OCI-LY1 (cell line): ENCODE measurements around the gene TBC1D22B.

ENCODE experiments used
- H2AFZ ChIP-seq: fragments of 200-600 bp; sonication (generic), shearing (Covaris generic); 2 replicates; pipeline ENCODE4 v1.6.0; 2014; ENCODE audit warnings: antibody characterized with exemption, mild to moderate bottlenecking, low read length
- H3F3A ChIP-seq: fragments of 200-600 bp; sonication (generic), shearing (Covaris generic); 2 replicates; pipeline ENCODE4 v1.6.0; 2014; ENCODE audit warnings: mild to moderate bottlenecking, antibody characterized with exemption, low read length, moderate library complexity; ENCODE audit not compliant: insufficient read depth
- H3K27ac ChIP-seq: fragments of 200-600 bp; sonication (generic); 2 replicates; pipeline ENCODE4 v1.5.1; 2014; ENCODE audit warnings: low read length, mixed run types, mild to moderate bottlenecking, low read depth; ENCODE audit not compliant: poor library complexity, severe bottlenecking
- H3K27me3 ChIP-seq: fragments of 200-600 bp; sonication (generic); 2 replicates; pipeline ENCODE4 v1.6.0; 2014; ENCODE audit warnings: antibody characterized with exemption, mild to moderate bottlenecking, low read length, moderate library complexity; ENCODE audit not compliant: insufficient read depth
- H3K36me3 ChIP-seq: fragments of 200-600 bp; sonication (generic); 2 replicates; pipeline ENCODE4 v1.6.1; 2014; ENCODE audit warnings: mild to moderate bottlenecking, antibody characterized with exemption, low read length, moderate library complexity, mixed read lengths; ENCODE audit not compliant: insufficient read depth
- H3K4me1 ChIP-seq: fragments of 200-600 bp; sonication (generic); 2 replicates; pipeline ENCODE4 v1.5.1; 2014; ENCODE audit warnings: mild to moderate bottlenecking, low read length, moderate library complexity; ENCODE audit not compliant: insufficient read depth, severe bottlenecking
- H3K4me2 ChIP-seq: fragments of 200-600 bp; sonication (generic), shearing (Covaris generic); 2 replicates; pipeline ENCODE4 v1.6.1; 2014; ENCODE audit warnings: low read length
- H3K4me3 ChIP-seq: fragments of 200-600 bp; sonication (generic); 2 replicates; pipeline ENCODE4 v1.5.1; 2014; ENCODE audit warnings: low read length, low read depth, mild to moderate bottlenecking, mixed read lengths; ENCODE audit not compliant: poor library complexity, severe bottlenecking
- H3K79me2 ChIP-seq: fragments of 200-600 bp; shearing (Covaris generic); 2 replicates; pipeline ENCODE4 v1.6.1; 2016; ENCODE audit warnings: mixed run types, low read length, mixed read lengths; ENCODE audit not compliant: insufficient read depth
- H3K9ac ChIP-seq: fragments of 200-600 bp; sonication (generic), shearing (Covaris generic); 2 replicates; pipeline ENCODE4 v1.6.1; 2014; ENCODE audit warnings: mild to moderate bottlenecking, low read length, mixed read lengths
- H3K9me2 ChIP-seq: fragments of 200-600 bp; sonication (generic), shearing (Covaris generic); 2 replicates; pipeline ENCODE4 v1.6.1; 2014; ENCODE audit warnings: low read depth, mild to moderate bottlenecking, low read length, mixed read lengths
- H3K9me3 ChIP-seq: fragments of 200-600 bp; shearing (Covaris generic); 2 replicates; pipeline ENCODE4 v1.6.1; 2014; ENCODE audit warnings: low read length, mixed read lengths
- H4K20me1 ChIP-seq: fragments of 200-600 bp; sonication (generic), shearing (Covaris generic); 2 replicates; pipeline ENCODE4 v1.6.0; 2016; ENCODE audit warnings: mild to moderate bottlenecking, low read length; ENCODE audit not compliant: insufficient read depth
- EZH2 ChIP-seq: fragments of 200-600 bp; sonication (generic), shearing (Covaris generic); IDR thresholded peaks from 2 replicates; pipeline ENCODE4 v1.8.0; 2017; ENCODE audit warnings: borderline replicate concordance, mixed run types, mild to moderate bottlenecking, antibody characterized with exemption, low read length, moderate library complexity, mixed read lengths
- TF ChIP-seq, protein P1 (sequence below): fragments of 200-600 bp; sonication (generic), shearing (Covaris generic); IDR thresholded peaks from 2 replicates; pipeline ENCODE4 v1.5.1; 2017; ENCODE audit warnings: mild to moderate bottlenecking, antibody characterized with exemption, low read length, moderate library complexity, mixed read lengths

TBC1D22B gene

DNA sequence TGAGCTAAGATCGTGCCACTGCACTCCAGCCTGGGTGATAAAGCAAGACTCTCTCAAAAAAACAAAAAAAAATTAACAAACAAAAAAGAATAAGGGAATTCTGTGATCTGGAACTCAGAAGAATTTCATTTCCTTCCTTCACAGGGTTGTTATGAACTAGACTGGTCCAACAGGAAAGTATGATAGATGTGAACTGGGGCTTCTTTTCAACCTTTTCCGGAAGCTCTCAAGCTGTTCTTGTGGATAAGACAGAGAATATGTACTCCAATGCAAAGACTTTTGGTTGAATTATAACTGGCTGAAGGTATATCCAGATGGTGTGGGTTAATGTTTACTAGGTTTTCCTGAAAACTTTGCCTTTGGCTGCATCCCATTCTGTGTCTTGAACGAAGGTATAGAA, 101.5 kb downstream of the TBC1D22B start:
- peaks cover 15% of the 10 kb centered on the region for H3K4me1 ChIP-seq
- no peak overlapping the region for H3K9ac ChIP-seq
- H3K79me2 ChIP-seq: 0 out of 2 replicates have a peak, but pooled peaks cover 3% of the 10 kb centered on the region
- no peak overlapping the region for H3K27ac ChIP-seq
- no peaks in the 10 kb centered on the region for H3K9me3 ChIP-seq
- no peak overlapping the region for H2AFZ ChIP-seq
- no peaks in the 10 kb centered on the region for H3F3A ChIP-seq
- no peaks in the 10 kb centered on the region for H3K9me2 ChIP-seq
- H3K36me3 ChIP-seq: peaks cover 14% of the 10 kb centered on the region; the same call in 1 of the 2 replicates
- TF ChIP-seq EZH2: no peak
- TF ChIP-seq, protein P1, sequence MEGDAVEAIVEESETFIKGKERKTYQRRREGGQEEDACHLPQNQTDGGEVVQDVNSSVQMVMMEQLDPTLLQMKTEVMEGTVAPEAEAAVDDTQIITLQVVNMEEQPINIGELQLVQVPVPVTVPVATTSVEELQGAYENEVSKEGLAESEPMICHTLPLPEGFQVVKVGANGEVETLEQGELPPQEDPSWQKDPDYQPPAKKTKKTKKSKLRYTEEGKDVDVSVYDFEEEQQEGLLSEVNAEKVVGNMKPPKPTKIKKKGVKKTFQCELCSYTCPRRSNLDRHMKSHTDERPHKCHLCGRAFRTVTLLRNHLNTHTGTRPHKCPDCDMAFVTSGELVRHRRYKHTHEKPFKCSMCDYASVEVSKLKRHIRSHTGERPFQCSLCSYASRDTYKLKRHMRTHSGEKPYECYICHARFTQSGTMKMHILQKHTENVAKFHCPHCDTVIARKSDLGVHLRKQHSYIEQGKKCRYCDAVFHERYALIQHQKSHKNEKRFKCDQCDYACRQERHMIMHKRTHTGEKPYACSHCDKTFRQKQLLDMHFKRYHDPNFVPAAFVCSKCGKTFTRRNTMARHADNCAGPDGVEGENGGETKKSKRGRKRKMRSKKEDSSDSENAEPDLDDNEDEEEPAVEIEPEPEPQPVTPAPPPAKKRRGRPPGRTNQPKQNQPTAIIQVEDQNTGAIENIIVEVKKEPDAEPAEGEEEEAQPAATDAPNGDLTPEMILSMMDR: no peak
- H4K20me1 ChIP-seq: no peaks in the 10 kb centered on the region
- no peak overlapping the region for H3K4me2 ChIP-seq
- H3K27me3 ChIP-seq: no peaks in the 10 kb centered on the region
- H3K4me3 ChIP-seq: no peak overlapping the region

DNA sequence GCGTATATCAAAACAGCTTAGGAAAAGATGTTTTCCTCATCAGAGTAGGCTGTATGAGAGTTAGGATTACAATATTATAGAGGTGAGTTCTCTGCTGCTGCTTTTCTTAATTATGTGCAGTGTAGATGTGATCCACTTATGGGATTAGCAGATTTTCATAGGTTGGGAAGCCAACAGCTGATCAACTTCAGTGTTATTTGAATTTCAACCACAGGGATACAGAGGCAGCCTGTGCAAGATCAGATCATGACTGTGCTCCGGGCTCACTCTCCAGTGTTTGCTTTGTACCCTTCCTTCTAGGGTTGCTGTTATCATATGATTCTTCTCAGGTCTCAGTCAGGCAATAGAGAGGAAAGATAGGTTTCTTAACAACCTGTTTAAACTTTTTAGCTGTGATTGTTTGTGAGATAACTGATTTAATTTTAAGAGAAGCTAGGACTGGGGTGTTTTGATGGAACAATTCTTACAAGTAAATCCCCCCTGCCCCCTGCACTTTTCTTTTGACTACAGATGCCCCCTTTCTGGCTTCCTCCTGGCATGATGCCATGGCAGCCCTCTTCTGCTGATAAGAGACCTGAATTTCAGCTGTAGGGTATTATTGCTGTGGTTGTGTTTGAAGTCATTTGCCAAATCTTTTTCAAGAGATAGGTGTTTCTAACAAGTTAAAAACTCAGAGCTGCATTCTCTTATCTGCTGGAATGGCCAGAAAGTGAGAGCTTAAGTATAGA, 104.7 kb downstream of the TBC1D22B start:
- Histone ChIP-seq H3K9me2 (no peaks in the 10 kb centered on the region), H3K27me3 (no peaks in the 10 kb centered on the region), H4K20me1 (no peaks in the 10 kb centered on the region), H3K4me3 (no peak overlapping the region), H3K9me3 (no peaks in the 10 kb centered on the region), H2AFZ (no peak overlapping the region), H3F3A (no peaks in the 10 kb centered on the region), H3K4me1 (no peaks in the 10 kb centered on the region), H3K79me2 (0 out of 2 replicates have a peak, but pooled peaks cover 2% of the 10 kb centered on the region), H3K27ac (no peak overlapping the region), H3K9ac (no peak overlapping the region), H3K4me2 (no peak overlapping the region), H3K36me3 (peaks cover 14% of the 10 kb centered on the region; the same call in 1 of the 2 replicates)
- TF ChIP-seq, protein P1: no peak
- TF ChIP-seq EZH2: no peak

DNA sequence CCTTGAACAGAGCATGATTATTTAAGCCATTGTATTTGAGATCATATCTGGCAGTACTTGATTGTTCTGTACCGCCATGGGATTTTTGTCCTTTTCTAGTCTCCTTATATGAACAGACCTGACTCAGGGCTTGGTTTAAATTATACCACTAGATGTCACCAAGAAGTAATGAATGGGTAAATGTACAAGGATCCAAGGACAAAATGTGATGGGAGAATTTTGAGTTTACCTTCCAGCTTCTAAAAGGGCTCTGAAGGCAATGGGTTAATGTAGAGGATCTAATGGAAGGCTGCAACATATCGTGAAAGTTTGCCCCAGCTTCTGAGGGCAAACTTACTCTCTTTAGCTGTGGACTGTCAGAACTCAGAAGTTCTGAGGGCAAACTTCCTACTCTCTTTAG, 108.2 kb downstream of the TBC1D22B start:
- Histone ChIP-seq H3K9me3 (no peaks in the 10 kb centered on the region), H3K9me2 (no peaks in the 10 kb centered on the region), H3K27ac (no peak overlapping the region), H3K79me2 (no peaks in the 10 kb centered on the region), H3K9ac (no peak overlapping the region), H3K27me3 (no peaks in the 10 kb centered on the region), H4K20me1 (no peaks in the 10 kb centered on the region), H3K4me1 (no peaks in the 10 kb centered on the region), H3K36me3 (peaks cover 36% of the 10 kb centered on the region; the same call in 1 of the 2 replicates), H2AFZ (no peak overlapping the region), H3F3A (no peaks in the 10 kb centered on the region), H3K4me2 (no peak overlapping the region), H3K4me3 (no peak overlapping the region)
- no peak for TF ChIP-seq EZH2
- TF ChIP-seq, protein P1: peak; percentile 43; the same call in 1 of the 2 replicates
